AG10803 (cell line): ENCODE results near the gene AGTR2.
"Not testable (repeated sequence)": the region's sequence is repeated elsewhere in the genome, so short reads cannot be mapped to it uniquely, and the experiment has no call there.

Experiments used
- DNase-seq: peaks from one replicate; pipeline ENCODE4 v3.0.0; 2010; ENCODE audit warnings: low read depth
- H3K4me3 ChIP-seq: 2 replicates; pipeline ENCODE4 v1.5.1; 2011; ENCODE audit warnings: mild to moderate bottlenecking, low read length, control low read depth
- TF ChIP-seq, protein P1 (sequence below): conservative IDR thresholded peaks from 2 replicates; pipeline ENCODE4 v1.5.1; 2011; ENCODE audit warnings: mild to moderate bottlenecking, low read length, control low read depth, inconsistent platforms

The AGTR2 gene, protein sequence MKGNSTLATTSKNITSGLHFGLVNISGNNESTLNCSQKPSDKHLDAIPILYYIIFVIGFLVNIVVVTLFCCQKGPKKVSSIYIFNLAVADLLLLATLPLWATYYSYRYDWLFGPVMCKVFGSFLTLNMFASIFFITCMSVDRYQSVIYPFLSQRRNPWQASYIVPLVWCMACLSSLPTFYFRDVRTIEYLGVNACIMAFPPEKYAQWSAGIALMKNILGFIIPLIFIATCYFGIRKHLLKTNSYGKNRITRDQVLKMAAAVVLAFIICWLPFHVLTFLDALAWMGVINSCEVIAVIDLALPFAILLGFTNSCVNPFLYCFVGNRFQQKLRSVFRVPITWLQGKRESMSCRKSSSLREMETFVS

DNA sequence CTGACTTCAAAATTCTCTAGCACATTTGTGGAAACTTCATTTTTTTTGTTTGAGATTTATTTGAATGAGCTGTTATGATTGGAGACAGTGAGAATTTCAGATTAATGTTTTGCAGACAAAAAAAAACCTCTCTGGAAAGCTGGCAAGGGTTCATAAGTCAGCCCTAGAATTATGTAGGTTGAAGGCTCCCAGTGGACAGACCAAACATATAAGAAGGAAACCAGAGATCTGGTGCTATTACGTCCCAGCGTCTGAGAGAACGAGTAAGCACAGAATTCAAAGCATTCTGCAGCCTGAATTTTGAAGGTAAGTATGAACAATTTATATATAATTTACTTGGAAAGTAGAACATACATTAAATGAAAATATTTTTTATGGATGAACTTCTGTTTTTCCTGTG lies at the start of gene AGTR2:
TSS of gene AGTR2 (plus strand) at position 234 of the 400 bp plus-strand sequence. CDS start 1,537 bp downstream, outside the sequence.
- DNase-seq: no peak
- no peak within 1 kb of the TSS for H3K4me3 ChIP-seq
- TF ChIP-seq, protein P1, sequence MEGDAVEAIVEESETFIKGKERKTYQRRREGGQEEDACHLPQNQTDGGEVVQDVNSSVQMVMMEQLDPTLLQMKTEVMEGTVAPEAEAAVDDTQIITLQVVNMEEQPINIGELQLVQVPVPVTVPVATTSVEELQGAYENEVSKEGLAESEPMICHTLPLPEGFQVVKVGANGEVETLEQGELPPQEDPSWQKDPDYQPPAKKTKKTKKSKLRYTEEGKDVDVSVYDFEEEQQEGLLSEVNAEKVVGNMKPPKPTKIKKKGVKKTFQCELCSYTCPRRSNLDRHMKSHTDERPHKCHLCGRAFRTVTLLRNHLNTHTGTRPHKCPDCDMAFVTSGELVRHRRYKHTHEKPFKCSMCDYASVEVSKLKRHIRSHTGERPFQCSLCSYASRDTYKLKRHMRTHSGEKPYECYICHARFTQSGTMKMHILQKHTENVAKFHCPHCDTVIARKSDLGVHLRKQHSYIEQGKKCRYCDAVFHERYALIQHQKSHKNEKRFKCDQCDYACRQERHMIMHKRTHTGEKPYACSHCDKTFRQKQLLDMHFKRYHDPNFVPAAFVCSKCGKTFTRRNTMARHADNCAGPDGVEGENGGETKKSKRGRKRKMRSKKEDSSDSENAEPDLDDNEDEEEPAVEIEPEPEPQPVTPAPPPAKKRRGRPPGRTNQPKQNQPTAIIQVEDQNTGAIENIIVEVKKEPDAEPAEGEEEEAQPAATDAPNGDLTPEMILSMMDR: no peak

- no peak for DNase-seq
- no peak overlapping the region for H3K4me3 ChIP-seq
- TF ChIP-seq, protein P1: no peak
Observed at GRCh38 chrX:116135277-116135676, 35.3 kb upstream of the AGTR2 start.

GRCh38 chrX:116141270-116141669 lies 29.3 kb upstream of the AGTR2 start:
- not testable (repeated sequence) for DNase-seq, H3K4me3 ChIP-seq

DNA sequence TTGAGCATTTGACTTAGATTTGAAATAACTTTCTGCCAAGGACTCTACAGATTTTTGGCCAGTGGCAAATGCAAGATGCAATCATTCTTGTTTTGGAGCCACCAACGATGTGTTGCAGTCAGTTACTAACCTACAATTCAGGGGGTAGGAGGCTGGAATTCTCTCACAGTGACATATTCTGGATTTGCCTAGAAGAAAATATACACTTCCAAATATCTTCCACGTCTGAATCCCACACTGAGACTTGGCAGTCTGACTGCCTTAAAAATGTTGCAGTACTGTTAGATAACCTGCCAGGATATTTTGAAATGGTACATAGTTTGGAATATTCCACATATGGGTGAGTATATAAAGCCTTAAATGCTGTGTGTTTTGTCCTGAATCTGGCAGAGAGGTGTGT lies 27.6 kb upstream of the AGTR2 start:
- no peak for DNase-seq
- TF ChIP-seq, protein P1: no peak
- H3K4me3 ChIP-seq: no peak overlapping the region

GRCh38 chrX:116172976-116173375 lies 2.4 kb downstream of the AGTR2 start:
- DNase-seq: no peak
- TF ChIP-seq, protein P1: no peak
- no peak overlapping the region for H3K4me3 ChIP-seq

DNA sequence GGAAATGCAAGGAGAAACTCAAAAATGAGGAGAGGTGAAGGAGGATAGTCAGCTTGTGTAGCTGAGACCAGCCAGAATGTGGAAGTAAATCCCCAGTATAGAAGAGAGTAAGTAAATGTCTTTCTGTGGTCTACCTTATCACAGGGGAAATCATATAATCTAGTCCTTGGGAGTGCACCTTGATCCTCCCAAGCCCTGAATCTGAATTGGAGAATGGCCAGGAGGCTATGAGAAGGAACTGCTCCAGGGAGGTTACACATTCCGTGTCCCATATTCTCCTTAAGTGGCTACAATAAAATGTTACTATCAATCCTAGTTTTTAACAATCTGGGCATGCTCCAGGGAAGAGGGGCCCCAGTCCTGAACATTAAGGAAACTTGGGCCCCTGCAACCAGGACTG lies 10.8 kb downstream of the AGTR2 start:
- DNase-seq: no peak
- TF ChIP-seq, protein P1: no peak
- H3K4me3 ChIP-seq: no peak overlapping the region

GRCh38 chrX:116185163-116185562 lies 14.6 kb downstream of the AGTR2 start:
- no peak for DNase-seq
- H3K4me3 ChIP-seq: no peak overlapping the region
- TF ChIP-seq, protein P1: no peak
